WI38 (cell line): ENCODE results near the gene PGRMC1.
"Not testable (repeated sequence)": the region's sequence is repeated elsewhere in the genome, so short reads cannot be mapped to it uniquely, and the experiment has no call there.

Experiments used
- H3K4me3 ChIP-seq: 2 replicates; pipeline ENCODE4 v1.5.1; 2011; ENCODE audit warnings: low read depth, mild to moderate bottlenecking, control low read depth, low read length
- CTCF ChIP-seq: IDR thresholded peaks from 2 replicates; pipeline ENCODE4 v1.5.1; 2012; ENCODE audit warnings: low read depth, mild to moderate bottlenecking, control low read depth, low read length

PGRMC1 gene

GRCh38 chrX:119194621-119195020 is 41.5 kb upstream of the PGRMC1 start:
- H3K4me3 ChIP-seq = no peak overlapping the region
- TF ChIP-seq CTCF = no peak

- no peak for TF ChIP-seq CTCF
- no peak overlapping the region for H3K4me3 ChIP-seq
Observed at GRCh38 chrX:119201570-119201969, 34.5 kb upstream of the PGRMC1 start.

- no peak overlapping the region for H3K4me3 ChIP-seq
Observed at GRCh38 chrX:119206203-119206602, 29.9 kb upstream of the PGRMC1 start.

GRCh38 chrX:119207483-119207882 is 28.6 kb upstream of the PGRMC1 start:
- H3K4me3 ChIP-seq = not testable (repeated sequence)

More at GRCh38 chrX:119206203-119206602, 29.9 kb upstream of the PGRMC1 start:
- no peak for TF ChIP-seq CTCF

- no peak overlapping the region for H3K4me3 ChIP-seq
- TF ChIP-seq CTCF = no peak
Observed at GRCh38 chrX:119208401-119209057, 27.6 kb upstream of the PGRMC1 start.

- H3K4me3 ChIP-seq = not testable (repeated sequence)
Observed at GRCh38 chrX:119210931-119211648, 25.0 kb upstream of the PGRMC1 start.

GRCh38 chrX:119211649-119212014 is 24.5 kb upstream of the PGRMC1 start:
- no peak overlapping the region for H3K4me3 ChIP-seq
- no peak for TF ChIP-seq CTCF

GRCh38 chrX:119218198-119218597 is 17.9 kb upstream of the PGRMC1 start:
- peak; percentile 3; the same call in 1 of the 2 replicates for TF ChIP-seq CTCF
- no peak overlapping the region for H3K4me3 ChIP-seq
